G401.6 (cell line): ENCODE measurements around the gene GALNT12.

Source experiments
- FAIRE-seq: peaks from 2 replicates; lab custom pipeline; 2012; peaks lifted over from hg19 to GRCh38; lab: Jason Lieb, UNC

Gene GALNT12

DNA sequence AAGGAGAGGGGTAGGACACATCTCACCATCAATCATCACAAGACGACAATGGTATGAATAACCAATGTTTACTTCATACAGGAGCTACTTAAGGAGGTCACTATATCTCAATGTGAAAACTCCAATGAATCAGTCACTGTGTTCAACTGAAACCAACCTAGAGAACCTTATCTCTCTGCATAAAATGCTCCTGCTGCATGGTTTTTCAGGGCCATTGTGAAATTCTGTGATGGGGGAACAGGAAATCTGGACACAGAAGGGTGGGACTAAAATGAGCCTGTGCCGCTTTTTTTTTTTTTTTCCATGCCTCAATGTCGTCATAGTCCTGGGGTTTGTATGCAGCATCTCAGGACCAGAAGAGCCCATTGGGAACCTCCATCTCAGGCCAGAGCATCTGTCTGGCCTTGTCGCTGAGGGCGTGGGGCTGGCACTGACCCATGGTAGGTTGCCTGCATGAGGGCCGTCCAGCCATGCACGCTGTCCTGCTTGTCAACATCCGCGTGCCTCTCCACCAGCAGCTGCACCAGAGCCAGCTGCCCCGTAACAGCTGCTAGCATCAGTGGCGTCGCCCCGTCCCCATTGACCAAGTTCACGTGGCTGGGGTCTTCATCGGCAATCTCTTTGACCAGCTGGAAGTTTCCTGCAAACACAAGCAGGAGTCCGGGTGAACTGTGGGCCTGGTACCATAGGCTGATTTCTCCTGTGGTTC lies 23.8 kb upstream of the GALNT12 start:
- FAIRE-seq, result no peak

DNA sequence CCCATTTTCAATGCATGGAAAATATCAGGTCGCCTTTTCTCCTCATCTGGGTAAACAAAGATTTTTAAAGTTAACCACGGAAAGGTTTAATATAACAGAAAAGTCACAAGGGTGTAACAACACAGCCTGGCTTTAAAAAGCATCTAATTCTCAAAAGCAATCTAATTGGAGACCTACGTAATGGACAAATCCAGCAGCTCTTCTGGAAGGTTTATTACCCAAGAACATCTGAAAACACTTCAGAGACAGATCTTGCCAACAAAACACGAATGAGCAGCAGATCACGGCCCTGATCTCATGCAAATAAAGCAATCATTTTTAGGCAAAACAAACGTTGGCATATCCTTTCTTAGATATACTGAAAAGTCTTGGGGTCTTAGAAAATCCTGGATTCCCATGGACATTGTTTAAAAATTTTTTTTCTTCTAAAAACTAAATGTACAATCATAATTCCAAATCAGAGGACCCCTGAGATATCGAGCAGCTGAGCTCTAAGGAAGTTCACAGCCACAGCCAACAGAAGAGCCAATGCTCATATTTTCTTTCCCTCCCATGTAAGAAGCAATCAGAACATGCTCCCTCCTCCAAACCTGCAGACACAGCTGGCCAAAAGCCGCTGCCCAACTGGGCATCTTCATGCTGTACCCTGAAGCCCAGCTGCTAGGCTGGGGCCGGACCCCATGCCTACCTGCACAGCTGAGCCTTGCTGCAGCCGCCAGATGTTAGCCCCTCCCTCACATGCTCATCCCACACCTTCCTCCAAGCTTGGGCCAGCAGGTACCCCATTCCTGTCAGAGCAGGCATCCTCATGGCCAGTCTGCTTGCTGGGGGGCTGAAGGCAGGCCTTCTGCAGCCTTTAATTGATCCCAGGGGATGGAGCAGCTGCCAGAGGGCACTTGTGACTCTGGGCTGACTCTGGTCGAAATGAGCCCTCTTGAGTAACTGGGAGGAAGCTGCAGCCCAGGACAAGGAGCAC lies 22.4 kb upstream of the GALNT12 start:
- no peak for FAIRE-seq

DNA sequence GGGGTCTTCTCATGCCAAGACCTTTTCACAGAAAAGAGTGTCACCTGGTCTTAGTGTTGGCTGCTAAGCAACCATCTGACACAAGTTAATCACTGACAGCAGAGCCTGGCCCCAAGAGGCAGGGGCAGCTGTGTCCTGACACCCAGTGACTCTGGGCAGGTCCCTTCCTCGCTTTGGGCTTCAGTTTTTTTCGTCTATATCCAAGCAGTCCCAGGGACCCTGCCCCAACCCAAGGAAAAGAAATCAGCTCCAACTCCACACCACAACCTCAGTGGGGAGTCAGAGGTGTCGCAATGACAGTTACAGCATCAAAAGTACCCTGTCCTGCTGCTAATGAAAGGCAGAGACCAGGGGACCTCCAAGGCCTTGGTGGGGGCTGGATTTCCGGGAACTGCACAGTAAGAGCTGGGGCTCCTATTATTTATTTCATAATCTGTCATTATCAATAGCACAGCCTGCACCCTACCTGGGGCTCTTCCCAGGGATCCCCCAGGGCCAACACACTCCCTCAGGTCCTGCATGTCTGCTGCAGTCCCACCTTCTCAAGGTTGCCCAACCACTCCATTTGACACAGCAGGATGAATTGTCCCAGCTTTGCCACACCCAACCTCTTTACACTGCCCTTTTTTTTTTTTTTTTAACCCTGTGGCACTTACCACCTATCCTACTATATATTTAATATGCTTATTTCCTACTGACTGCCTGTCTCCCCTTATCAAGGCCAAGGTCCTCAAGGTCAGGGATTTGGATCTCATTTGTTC lies 20.5 kb upstream of the GALNT12 start:
- no peak for FAIRE-seq

DNA sequence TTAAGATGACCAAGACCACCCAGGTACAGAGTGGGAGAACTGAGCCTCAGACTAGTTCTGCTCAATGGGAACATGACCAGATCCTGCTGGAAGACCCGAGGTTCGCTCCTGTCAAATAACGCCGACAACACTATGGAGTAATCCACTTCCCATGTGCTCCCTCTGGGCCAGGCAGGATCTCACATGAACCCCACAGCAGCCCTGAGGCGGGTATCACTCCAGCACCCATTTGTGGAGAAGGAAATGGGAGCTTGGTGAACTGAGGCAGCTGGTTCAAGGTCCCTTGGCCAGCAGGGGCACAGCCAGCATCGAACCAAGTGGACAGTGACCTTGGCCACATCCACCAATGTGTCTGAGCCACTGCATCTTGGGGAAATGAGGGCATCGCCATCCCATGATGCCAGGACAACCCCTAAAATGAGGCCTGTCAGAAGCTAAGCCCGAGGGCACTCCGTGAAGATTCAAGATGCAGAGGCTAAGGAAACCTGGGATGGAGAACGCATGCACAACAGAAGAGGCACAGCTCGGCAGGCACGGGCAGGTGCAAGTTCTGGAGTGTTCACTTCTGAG lies 19.6 kb upstream of the GALNT12 start:
- no peak for FAIRE-seq

DNA sequence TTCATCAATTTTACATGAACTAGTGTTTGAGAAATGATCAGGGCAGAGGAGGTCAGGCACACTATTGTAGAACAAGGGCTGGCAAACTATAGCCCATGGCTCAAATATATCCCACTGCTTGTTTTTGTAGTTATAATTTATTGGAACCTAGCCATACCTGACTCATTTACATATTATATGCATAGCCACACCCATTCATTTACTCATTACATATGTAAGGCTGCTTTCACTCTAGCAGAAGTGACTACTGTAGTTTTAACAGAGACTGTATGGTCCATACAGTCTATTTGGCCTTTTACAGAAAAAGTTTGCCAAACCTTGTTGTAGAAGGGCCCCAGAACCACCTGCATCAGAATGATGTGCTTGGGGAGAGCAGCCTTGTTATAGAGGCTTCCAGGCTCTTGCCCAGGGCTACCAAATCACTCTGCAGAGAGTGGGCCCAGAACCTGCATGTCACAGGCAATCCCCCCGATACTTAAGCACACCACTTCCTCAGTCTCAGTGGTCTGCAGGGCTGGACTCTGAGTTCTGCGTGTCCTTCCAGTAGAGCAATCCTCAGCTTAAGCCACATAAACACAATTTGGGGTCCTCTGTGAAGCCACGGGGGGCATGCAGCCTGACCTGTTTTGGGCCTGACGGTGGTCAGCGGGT lies 17.9 kb upstream of the GALNT12 start:
- FAIRE-seq, result no peak

DNA sequence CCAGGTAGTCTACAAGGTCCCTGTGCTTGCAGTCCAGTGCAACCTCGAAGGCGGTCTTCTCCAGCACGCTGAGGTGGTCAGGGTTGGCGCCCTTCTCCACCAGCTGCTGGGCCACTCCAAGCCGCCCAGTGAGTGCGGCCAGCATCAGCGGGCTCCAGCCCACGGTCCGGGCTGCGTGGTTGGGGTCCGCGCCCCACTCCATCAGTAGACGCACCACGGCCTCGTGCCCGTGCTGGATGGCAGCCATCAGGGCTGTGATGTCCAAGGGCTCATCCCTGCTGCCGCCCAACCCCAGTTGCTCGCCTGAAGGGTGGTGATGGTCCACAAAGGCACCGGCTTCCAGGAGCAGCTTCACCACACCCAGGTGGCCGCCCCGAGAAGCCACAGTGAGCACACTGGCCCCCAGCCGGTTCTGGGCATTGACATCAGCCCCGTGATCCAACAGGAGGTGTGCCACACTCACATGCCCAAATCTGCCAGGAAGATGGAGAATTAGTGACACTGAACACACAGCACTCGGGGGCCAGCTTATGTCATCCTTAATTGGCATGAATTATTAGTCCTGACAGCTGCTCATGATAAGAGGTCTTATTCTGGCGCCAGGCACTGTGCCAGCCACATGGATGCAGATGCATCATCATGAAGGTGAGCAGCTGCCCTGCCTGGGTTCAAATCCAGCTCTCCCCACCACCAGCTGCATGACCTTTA lies 17.2 kb upstream of the GALNT12 start:
- no peak for FAIRE-seq

DNA sequence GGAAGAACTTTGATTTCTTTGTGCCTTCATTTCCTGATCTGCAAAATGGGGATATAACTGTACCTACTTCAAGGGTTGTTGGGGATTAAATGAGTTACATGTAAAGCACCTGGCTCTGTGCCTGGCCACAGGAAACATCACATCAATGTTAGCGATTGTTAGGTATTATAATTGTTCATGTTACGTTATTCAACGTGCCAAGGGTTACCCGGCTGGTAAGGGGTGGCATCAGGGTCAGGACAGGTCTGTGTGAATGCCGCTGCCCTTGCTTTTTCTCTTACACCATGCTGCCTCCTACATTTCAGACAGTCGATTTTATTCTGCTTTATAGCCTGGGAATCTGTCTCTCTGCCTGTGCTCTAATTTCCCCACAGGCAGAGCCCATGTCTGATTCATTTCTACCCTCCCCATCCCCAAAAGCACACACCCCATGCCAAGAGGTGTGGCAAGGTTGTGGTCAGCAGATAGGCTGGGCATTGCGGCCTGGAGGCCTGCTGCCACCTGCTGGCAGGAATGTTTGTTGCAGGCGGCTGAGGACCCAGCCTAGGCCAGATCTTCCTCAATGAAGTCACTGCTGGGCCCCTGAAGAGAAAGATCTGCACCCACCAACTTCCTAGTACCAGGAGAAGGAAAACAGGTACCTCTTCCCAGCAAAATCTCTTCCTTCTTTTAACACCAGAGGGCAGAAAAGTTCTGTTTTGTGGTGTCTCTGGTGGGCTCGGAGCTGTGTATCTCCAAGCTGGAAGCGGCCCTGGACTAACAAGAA lies 16.4 kb upstream of the GALNT12 start:
- FAIRE-seq, result no peak

DNA sequence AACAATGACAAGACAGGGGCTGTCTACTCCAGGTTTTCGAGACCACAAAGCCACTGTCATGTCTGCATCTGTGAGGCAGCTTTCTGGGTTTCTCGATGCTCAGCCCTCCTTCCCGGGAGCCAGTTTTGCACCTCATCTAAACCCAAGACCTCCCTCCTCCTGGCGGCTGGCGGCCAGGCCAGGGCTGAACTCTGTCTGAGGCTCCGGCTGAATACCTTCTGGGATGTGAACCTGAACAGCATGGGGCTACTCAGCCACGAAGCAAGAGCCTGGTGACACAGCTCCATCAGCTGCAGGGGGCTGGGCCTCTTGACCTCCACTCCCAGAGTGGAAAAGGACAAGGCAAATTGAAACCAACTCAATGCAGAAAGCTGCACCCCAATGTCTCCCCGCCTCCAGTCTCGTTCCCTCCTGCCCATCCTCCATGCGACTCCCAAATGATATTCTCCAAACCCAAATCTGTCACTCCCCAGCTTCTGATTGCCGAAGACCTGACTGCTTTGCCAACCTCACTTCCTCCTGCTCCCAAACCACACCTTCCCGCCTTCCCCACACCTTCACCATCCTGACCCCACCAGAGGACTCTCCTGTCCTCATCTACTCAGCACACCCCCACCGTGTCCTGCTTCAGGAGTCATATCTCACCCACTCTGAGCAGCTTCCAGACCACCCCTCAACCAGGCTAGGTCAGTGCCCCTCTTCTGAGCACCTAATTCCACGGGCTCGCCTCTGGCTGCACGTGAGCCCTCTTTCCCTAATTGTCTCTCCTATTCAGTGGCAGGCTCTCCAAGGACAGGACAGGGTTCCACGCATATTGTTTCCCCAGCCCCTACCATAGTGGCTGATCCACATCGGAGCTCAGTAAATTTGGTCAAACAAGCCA lies 15.6 kb upstream of the GALNT12 start:
- FAIRE-seq, result no peak

DNA sequence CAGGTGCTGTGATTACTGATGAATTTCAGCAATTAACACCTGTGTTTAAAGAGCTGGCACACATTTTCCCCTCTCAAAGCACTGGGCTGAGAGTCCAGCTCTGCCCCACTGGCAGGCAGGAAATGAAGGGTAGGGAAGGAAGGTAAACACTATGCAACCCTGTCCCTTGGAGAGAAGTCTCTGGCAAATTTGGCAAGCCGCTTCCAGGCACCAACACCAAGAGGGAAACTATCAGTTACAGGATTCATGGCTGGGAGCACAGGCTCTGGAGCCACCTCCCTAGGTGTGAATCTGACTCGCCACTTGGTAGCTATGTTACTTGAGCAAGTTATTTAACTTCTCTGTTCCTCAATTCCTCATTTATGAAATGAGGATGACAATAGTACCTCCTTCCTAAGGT lies 14.4 kb upstream of the GALNT12 start:
- FAIRE-seq, result no peak

DNA sequence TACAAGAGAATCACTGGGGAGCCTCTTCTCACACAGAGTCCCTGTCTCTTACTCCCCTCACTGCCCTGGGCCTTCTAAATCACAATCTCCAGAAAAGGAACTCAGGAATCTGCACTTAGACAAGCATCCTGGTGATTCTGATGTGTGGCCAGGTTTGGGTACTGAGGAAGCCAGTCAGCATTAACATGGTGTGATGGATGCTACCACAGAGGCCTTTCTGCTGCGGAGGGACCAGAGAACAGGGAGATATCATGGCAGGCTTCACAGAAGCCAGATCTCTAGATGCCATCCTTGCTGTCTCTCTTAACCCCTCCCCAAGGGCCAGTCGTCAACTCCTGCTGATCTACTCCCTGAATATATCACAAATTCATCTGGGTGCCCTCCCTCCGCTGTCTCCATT lies 12.7 kb upstream of the GALNT12 start:
- no peak for FAIRE-seq

DNA sequence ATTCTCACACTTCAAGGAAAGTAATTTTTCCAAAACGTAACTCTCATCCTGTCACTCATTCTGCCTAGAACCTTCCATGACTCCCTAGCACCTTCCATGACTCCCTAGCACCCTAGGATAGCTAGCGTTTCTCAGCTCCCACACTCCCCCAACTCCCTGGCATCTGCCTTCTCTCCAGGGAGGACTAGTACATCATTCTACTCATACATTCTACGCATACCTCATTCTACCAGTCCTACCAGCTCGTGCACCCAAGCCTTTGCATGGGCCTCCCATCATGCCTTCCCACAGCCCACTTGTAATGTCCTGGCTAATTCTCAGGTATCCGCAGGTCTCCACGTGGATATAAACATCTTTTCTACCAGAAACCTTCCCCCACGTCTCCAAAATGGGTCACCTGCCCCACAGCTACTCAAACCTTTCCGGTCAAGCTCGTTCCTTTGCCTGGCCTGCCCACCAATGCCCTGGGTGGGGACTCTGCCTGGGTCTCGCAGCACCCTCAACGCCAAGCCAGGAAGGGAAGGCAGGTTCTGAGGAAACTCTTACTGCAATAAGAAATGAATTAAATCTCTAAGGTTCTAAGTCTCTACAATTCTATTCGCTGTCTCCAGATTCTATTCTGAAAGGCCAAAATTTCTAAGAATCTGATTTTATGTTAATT lies 12.0 kb upstream of the GALNT12 start:
- FAIRE-seq, result no peak

DNA sequence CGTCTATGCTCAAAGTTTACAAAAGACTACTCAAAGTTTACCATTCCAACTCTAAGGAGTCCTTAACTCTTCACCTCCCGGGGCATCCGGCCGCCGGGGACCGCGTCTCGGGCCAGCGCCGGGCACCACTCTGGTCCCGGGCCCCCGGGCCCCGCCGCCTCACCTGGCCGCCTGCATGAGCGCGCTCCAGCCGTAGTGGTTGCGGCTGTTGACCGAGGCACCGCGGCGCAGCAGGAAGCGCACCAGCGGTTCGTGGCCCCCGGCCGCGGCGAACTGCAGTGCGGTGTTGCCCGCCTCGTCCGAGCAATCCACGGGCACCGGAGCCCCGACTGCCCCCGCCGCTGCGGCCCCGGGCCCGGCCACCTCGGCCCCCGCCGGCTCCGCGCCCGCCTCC lies 11.5 kb upstream of the GALNT12 start:
- FAIRE-seq, result no peak

DNA sequence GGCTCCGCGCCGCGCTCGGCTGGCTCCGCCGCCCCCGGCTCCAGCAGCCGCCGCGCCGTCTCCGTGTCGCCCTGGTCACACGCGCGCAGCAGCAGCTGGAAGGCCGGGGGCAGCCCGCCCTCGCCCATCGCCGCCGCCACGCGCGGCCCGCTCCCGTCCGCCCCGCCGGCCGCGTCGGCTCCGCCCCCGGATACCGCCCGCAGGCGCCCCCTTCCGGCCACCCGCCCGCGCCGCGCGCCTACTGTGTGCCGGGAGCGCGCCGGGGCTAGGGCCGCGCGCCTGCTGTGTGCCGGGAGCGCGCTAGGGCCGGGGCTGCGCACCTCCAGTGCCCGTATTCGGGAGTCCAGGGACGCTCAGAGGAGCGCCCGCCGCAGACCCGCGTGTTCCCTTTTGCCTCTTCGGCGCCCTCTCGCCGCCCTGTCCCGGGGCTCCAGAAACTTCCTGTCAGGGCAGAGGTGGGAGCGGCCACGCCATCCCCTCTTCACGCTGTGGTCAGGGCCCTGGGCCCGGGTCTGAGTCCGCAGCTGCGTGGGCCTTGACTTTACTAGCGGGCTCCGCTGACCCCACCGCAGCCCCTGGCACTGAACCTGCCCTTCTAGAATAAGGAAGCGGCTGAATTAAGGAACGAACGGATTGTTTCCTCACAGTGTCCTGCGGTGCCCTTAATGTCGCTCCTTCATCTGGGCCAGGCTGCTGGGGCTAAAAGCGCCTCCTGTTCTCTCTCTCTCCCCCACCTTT lies 10.9 kb upstream of the GALNT12 start, which contains the start of gene ANKS6:
Gene ANKS6, minus strand, starts transcription at position 192 of the 738 bp plus-strand sequence. Its CDS starts 64 bp downstream, at position 128.
- FAIRE-seq, result no peak

DNA sequence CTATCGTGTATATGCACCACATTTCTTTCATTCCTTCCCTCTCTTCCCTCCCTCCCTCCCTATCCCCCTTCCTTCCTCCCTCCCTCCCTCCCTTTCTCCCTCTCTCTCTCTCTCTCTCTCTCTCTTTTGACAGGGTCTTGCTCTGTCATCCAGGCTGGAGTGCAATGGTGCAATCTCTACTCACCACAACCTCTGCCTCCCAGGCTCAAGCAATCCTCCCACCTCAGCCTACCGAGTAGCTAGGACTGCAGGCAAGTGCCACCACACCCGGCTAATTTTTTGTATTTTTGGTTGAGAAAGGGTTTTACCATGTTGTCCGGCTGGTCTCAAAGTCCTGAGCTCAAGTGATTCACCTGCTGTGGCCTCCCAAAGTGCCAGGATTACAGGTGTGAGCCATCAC lies 10.0 kb upstream of the GALNT12 start:
- FAIRE-seq, result no peak

DNA sequence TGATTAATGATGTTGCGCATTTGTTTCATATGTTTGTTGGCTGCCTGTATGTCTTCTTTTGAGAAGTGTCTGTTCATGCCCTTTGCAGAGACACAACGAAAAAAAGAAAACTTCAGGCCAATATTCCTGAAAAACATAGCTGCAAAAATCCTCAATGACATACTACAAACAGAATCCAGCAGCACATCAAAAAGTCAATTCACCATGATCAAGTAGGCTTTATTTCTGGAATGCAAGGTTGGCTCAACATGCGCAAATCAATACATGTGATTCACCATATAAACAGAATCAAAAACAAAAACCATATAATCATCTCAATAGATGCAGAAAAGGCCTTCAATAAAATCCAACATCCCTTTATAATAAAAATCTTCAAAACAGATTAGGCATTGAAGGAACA lies 9.2 kb upstream of the GALNT12 start:
- FAIRE-seq, result no peak

DNA sequence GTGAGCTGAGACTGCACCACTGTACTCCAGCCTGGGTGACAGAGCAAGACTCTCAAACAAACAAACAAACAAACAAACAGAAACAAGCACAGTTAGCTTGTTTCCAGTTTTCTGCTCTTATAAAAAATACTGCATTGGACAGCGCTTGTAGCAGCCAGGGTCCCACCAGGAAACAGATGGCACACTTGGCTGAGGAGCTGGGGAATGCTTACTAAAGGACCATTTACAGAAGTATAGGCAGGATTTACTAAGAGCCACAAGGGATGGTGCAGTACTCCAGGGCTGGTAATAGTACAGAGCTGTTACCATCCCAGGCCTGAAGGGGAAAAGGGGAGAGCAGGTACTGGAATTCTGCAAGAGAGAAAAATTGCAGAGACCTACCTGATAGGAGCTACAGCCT lies 5.9 kb upstream of the GALNT12 start:
- FAIRE-seq, result no peak

DNA sequence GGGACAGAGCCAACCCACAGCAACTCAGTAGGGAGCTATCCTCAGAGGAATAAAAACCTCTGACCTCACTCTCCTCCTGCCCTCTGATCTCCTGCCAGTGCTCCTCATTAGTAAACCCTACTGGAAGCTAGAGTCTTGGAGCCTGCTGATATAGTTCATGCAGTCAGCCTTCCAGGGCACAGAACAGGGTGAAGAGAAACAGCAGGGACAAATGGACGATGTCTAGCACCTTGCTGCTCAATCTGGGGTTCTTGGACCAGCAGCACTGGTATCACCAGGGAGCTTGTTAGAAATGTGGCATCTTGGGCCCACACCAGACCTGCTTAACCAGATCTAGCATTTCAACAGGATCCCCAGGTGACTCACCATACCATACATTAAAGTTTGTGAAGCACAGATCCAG lies 5.5 kb upstream of the GALNT12 start:
- no peak for FAIRE-seq

DNA sequence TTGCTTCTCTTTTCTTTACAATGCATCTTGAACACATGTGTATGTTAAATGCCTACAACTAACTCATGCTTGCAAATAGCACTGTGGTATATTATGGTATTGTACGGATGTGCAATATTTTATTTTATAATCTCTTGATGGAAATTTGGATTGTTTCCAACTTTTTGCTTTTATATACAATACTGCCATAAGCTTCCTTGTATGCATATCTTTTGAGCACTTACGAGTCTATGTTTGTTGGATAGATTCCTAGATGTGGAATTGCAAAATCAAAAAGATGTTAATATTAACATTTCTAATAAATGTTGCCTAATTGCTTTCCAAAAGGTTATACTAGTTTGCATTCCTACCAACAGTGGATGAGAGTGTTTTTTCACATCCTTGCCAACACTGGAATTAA lies 3.4 kb upstream of the GALNT12 start:
- FAIRE-seq, result no peak
